WTC11 (cell line): ENCODE measurements around the gene PDE6H.

Experiments used
- ATF3 ChIP-seq: sonication (generic); formaldehyde crosslinking; conservative IDR thresholded peaks from 2 replicates; pipeline ENCODE4 v1.8.1; 2022; ENCODE audit warnings: mild to moderate bottlenecking, missing genetic modification reagents
- CBFB ChIP-seq: sonication (generic); formaldehyde crosslinking; IDR thresholded peaks from 2 replicates; pipeline ENCODE4 v1.8.1; 2022; ENCODE audit warnings: mild to moderate bottlenecking, low read depth, missing genetic modification reagents
- CTCF ChIP-seq: fragments of 200-600 bp; IDR thresholded peaks from 2 replicates; pipeline ENCODE4 v1.8.0; 2022; ENCODE audit warnings: antibody characterized with exemption
- ELF4 ChIP-seq: sonication (generic); formaldehyde crosslinking; IDR thresholded peaks from 2 replicates; pipeline ENCODE4 v1.8.1; 2022; ENCODE audit warnings: low read depth, mild to moderate bottlenecking, moderate library complexity, missing genetic modification reagents
- ESRRA ChIP-seq: sonication (generic); formaldehyde crosslinking; IDR thresholded peaks from 2 replicates; pipeline ENCODE4 v1.8.1; 2022; ENCODE audit warnings: mild to moderate bottlenecking, missing genetic modification reagents, borderline replicate concordance
- FOXK1 ChIP-seq: sonication (generic); formaldehyde crosslinking; IDR thresholded peaks from 2 replicates; pipeline ENCODE4 v1.8.0; 2022; ENCODE audit warnings: mild to moderate bottlenecking, moderate library complexity, missing genetic modification reagents
- GABPB1 ChIP-seq: sonication (generic); formaldehyde crosslinking; IDR thresholded peaks from 2 replicates; pipeline ENCODE4 v1.8.1; 2023; ENCODE audit warnings: mild to moderate bottlenecking, missing genetic modification reagents
- MXD4 ChIP-seq: fragments of 250-450 bp; sonication (Bioruptor Pico); IDR thresholded peaks from 2 replicates; pipeline ENCODE4 v1.8.0; 2021; ENCODE audit warnings: mild to moderate bottlenecking, moderate library complexity, borderline replicate concordance
- NR3C1 ChIP-seq: sonication (generic); formaldehyde crosslinking; conservative IDR thresholded peaks from 2 replicates; pipeline ENCODE4 v1.8.1; 2023; ENCODE audit warnings: low read depth, mild to moderate bottlenecking, missing genetic modification reagents
- ZBTB21 ChIP-seq: sonication (generic); formaldehyde crosslinking; IDR thresholded peaks from 2 replicates; pipeline ENCODE4 v1.8.1; 2023; ENCODE audit warnings: mild to moderate bottlenecking, missing genetic modification reagents, borderline replicate concordance
- ZNF423 ChIP-seq: fragments of 250-450 bp; sonication (Bioruptor Pico); IDR thresholded peaks from 2 replicates; pipeline ENCODE4 v2.1.2; 2022; ENCODE audit warnings: mild to moderate bottlenecking, moderate library complexity
- TF ChIP-seq, protein P1 (sequence below): sonication (generic); formaldehyde crosslinking; IDR thresholded peaks from 2 replicates; pipeline ENCODE4 v1.8.0; 2023; ENCODE audit warnings: mild to moderate bottlenecking, missing genetic modification reagents
- TF ChIP-seq, protein P2 (sequence below): sonication (generic); formaldehyde crosslinking; IDR thresholded peaks from 2 replicates; pipeline ENCODE4 v1.8.1; 2023; ENCODE audit warnings: mild to moderate bottlenecking, missing genetic modification reagents, moderate library complexity
- TF ChIP-seq, protein P3 (sequence below): sonication (generic); formaldehyde crosslinking; IDR thresholded peaks from 2 replicates; pipeline ENCODE4 v1.8.0; 2022; ENCODE audit warnings: mild to moderate bottlenecking, missing genetic modification reagents

GRCh38 chr12:15020156-15020555 is 47.3 kb downstream of the PDE6H start:
- TF ChIP-seq, protein P1, sequence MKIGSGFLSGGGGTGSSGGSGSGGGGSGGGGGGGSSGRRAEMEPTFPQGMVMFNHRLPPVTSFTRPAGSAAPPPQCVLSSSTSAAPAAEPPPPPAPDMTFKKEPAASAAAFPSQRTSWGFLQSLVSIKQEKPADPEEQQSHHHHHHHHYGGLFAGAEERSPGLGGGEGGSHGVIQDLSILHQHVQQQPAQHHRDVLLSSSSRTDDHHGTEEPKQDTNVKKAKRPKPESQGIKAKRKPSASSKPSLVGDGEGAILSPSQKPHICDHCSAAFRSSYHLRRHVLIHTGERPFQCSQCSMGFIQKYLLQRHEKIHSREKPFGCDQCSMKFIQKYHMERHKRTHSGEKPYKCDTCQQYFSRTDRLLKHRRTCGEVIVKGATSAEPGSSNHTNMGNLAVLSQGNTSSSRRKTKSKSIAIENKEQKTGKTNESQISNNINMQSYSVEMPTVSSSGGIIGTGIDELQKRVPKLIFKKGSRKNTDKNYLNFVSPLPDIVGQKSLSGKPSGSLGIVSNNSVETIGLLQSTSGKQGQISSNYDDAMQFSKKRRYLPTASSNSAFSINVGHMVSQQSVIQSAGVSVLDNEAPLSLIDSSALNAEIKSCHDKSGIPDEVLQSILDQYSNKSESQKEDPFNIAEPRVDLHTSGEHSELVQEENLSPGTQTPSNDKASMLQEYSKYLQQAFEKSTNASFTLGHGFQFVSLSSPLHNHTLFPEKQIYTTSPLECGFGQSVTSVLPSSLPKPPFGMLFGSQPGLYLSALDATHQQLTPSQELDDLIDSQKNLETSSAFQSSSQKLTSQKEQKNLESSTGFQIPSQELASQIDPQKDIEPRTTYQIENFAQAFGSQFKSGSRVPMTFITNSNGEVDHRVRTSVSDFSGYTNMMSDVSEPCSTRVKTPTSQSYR = no peak
- TF ChIP-seq MXD4 (CRISPR knock-in tag) (no peak), NR3C1 (CRISPR knock-in tag) (no peak), CBFB (CRISPR knock-in tag) (no peak), GABPB1 (CRISPR knock-in tag) (no peak), ELF4 (no peak), ZBTB21 (CRISPR knock-in tag) (no peak), ESRRA (CRISPR knock-in tag) (no peak), CTCF (no peak), ZNF423 (CRISPR knock-in tag) (no peak), FOXK1 (no peak), ATF3 (CRISPR knock-in tag) (no peak)
- TF ChIP-seq, protein P2, sequence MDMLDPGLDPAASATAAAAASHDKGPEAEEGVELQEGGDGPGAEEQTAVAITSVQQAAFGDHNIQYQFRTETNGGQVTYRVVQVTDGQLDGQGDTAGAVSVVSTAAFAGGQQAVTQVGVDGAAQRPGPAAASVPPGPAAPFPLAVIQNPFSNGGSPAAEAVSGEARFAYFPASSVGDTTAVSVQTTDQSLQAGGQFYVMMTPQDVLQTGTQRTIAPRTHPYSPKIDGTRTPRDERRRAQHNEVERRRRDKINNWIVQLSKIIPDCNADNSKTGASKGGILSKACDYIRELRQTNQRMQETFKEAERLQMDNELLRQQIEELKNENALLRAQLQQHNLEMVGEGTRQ = no peak
- TF ChIP-seq, protein P3, sequence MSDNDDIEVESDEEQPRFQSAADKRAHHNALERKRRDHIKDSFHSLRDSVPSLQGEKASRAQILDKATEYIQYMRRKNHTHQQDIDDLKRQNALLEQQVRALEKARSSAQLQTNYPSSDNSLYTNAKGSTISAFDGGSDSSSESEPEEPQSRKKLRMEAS = no peak
